Smooth muscle cell (in vitro differentiated cells): ENCODE measurements around the gene TMEM80. TPM values are rescaled to one million over a fixed set of nuclear protein-coding genes. Genes with fewer than 3 reads are reported as not detected.

Experiments used
- DNase-seq: peaks from one replicate; lab custom pipeline; 2025; ENCODE audit not compliant: unreplicated experiment; lab: John Stamatoyannopoulos, UW
- H2AFZ ChIP-seq: fragments of 200-600 bp; sonication (generic); 2 replicates; pipeline ENCODE4 v1.6.0; 2016; ENCODE audit warnings: antibody characterized with exemption, low read depth, mild to moderate bottlenecking
- H3F3A ChIP-seq: fragments of 200-600 bp; sonication (generic); 2 replicates; pipeline ENCODE4 v1.6.0; 2017; ENCODE audit warnings: antibody characterized with exemption, low read depth
- H3K27ac ChIP-seq: fragments of 200-600 bp; sonication (generic); 2 replicates; pipeline ENCODE4 v1.5.1; 2016; ENCODE audit warnings: low read depth, mild to moderate bottlenecking
- H3K27me3 ChIP-seq: fragments of 200-600 bp; sonication (generic); 2 replicates; pipeline ENCODE4 v1.6.1; 2016; ENCODE audit warnings: low read depth, mild to moderate bottlenecking
- H3K36me3 ChIP-seq: fragments of 200-600 bp; sonication (generic); 2 replicates; pipeline ENCODE4 v1.5.1; 2016; ENCODE audit warnings: low read depth
- H3K4me1 ChIP-seq: fragments of 200-600 bp; sonication (generic); 2 replicates; pipeline ENCODE4 v1.5.1; 2016; ENCODE audit warnings: low read depth
- H3K4me2 ChIP-seq: fragments of 200-600 bp; sonication (generic); 2 replicates; pipeline ENCODE4 v1.6.0; 2016; ENCODE audit warnings: mild to moderate bottlenecking
- H3K4me3 ChIP-seq: fragments of 200-600 bp; sonication (generic); 2 replicates; pipeline ENCODE4 v1.5.1; 2016; ENCODE audit warnings: mild to moderate bottlenecking
- H3K79me2 ChIP-seq: fragments of 200-600 bp; sonication (generic); 2 replicates; pipeline ENCODE4 v1.6.0; 2016; ENCODE audit warnings: low read depth, mild to moderate bottlenecking
- H3K9ac ChIP-seq: fragments of 200-600 bp; sonication (generic); 2 replicates; pipeline ENCODE4 v1.6.0; 2016; ENCODE audit warnings: low read depth
- H3K9me3 ChIP-seq: fragments of 200-600 bp; sonication (generic); replicated peaks from 2 replicates; pipeline ENCODE4 v1.5.1; 2016; ENCODE audit warnings: low read depth
- H4K20me1 ChIP-seq: fragments of 200-600 bp; sonication (generic); 2 replicates; pipeline ENCODE4 v1.6.0; 2016; ENCODE audit warnings: low read depth
- WGBS: methylation state at CpG from one replicate; pipeline ENCODE4 v1.1.7; 2016; ENCODE audit warnings: low lambda C conversion rate; 5-methylcytosine and 5-hydroxymethylcytosine counted together
- polyA plus RNA-seq: library from polyadenylated mRNA; unstranded; fragments of >200 nt; fragmentation: Nextera tagmentation; extraction: Ambion mirVana; gene quantifications from 2 replicates; pipeline ENCODE4 v1.2.1, GENCODE V29; 2016
- total RNA-seq: library from RNA; depleted of rRNA; stranded (reverse); fragments of >200 nt; gene quantifications from 2 replicates; pipeline ENCODE4 v1.2.3, GENCODE V29; 2014
- TF ChIP-seq, protein P1 (sequence below): fragments of 200-600 bp; sonication (generic); IDR thresholded peaks from 2 replicates; pipeline ENCODE4 v1.5.1; 2017; ENCODE audit warnings: borderline replicate concordance, mild to moderate bottlenecking, antibody characterized with exemption; ENCODE audit not compliant: insufficient read depth, poor library complexity, severe bottlenecking

TMEM80 gene
- total and polyA plus RNA-seq, 2 experiments from 2014 or later = 5.5 to 14.3 TPM

DNA sequence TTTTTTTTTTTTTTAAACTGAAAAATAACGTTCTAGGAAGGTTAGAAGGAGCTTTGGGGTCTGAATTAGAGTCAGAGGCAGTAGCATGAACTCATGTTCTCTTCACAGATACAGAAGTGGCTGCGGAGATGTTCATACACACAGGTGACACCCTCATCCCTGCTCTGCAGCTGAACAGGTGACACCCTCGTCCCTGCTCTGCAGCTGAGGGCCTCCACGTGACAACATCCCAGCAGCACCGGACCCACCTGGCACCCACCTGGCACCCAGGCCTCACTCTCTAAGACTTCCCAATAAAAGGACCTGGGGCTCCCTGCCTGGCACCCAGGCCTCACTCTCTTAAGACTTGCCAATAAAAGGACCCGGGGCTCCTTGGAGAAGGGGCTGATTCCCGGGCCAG lies 38.8 kb upstream of the TMEM80 start:
- Histone ChIP-seq H3K9me3 (no peaks in the 10 kb centered on the region), H3K79me2 (no peaks in the 10 kb centered on the region), H3K36me3 (no peaks in the 10 kb centered on the region), H3K4me1 (no peaks in the 10 kb centered on the region), H3K27ac (no peak overlapping the region), H3K4me2 (no peak overlapping the region), H3K4me3 (no peak overlapping the region), H2AFZ (no peak overlapping the region), H3K27me3 (no peaks in the 10 kb centered on the region), H4K20me1 (peaks cover 37% of the 10 kb centered on the region), H3K9ac (no peak overlapping the region), H3F3A (no peaks in the 10 kb centered on the region)
- TF ChIP-seq, protein P1, sequence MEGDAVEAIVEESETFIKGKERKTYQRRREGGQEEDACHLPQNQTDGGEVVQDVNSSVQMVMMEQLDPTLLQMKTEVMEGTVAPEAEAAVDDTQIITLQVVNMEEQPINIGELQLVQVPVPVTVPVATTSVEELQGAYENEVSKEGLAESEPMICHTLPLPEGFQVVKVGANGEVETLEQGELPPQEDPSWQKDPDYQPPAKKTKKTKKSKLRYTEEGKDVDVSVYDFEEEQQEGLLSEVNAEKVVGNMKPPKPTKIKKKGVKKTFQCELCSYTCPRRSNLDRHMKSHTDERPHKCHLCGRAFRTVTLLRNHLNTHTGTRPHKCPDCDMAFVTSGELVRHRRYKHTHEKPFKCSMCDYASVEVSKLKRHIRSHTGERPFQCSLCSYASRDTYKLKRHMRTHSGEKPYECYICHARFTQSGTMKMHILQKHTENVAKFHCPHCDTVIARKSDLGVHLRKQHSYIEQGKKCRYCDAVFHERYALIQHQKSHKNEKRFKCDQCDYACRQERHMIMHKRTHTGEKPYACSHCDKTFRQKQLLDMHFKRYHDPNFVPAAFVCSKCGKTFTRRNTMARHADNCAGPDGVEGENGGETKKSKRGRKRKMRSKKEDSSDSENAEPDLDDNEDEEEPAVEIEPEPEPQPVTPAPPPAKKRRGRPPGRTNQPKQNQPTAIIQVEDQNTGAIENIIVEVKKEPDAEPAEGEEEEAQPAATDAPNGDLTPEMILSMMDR = no peak
- 92% methylated on average over 7 of the region's 7 CpGs for WGBS
- no peak for DNase-seq

DNA sequence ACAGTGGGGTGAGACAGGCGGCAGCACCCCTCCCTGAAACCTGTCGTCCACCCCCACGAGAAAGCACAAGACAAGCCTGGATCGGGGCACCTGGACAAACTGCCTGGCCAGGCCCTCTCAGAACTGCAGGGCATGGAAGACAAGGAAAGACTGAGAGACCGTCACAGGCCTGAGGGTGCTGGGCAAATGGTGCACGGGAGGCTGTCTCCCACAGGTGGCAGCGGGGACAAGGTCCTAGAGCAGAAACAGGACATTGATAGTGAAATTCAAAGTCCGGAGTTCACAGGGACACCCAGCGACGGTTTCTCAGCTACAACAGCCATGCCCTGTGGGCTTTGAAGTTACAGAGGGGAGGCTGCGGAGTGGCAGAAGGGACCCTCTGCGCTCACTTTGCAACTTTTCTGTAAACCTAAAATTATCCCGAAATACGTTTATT lies 37.9 kb upstream of the TMEM80 start:
- no peak overlapping the region for H3K9ac ChIP-seq
- H3F3A ChIP-seq = no peaks in the 10 kb centered on the region
- H3K79me2 ChIP-seq = no peaks in the 10 kb centered on the region
- H2AFZ ChIP-seq = no peak overlapping the region
- 97% methylated on average over 14 of the region's 14 CpGs for WGBS
- no peaks in the 10 kb centered on the region for H3K9me3 ChIP-seq
- H3K27me3 ChIP-seq = no peaks in the 10 kb centered on the region
- peaks cover 45% of the 10 kb centered on the region for H4K20me1 ChIP-seq
- H3K27ac ChIP-seq = no peak overlapping the region
- TF ChIP-seq, protein P1 = no peak
- no peak overlapping the region for H3K4me2 ChIP-seq
- no peak overlapping the region for H3K4me3 ChIP-seq
- H3K4me1 ChIP-seq = no peaks in the 10 kb centered on the region
- no peaks in the 10 kb centered on the region for H3K36me3 ChIP-seq
- no peak for DNase-seq

DNA sequence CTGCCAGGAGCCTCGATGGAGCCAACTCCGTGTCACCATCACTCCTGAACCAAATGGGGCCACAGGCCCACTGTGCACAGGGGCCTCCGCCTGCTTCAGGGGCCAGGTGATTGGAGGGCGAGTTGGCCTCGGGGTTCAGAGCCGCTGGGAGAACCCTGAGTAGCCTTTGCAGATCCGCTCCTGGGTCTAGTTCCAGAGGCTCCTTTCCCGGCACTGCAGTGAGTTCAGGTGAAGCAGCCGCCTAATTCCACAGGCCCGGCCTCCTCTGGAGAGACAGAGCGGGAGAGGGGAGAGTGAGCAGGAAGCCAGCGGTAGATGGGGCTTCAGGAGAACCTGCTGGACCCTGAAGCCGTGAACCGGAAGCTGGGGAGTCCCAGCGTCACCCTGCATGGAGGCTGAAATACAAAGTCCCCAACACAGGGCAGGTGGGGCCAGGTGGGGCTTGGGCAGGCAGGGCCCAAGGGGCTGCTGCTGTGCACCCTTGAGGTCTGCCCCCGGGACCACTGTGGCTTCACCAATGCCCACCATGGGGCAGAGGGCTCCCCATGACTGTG lies 36.0 kb upstream of the TMEM80 start:
- Histone ChIP-seq H3K9me3 (no peaks in the 10 kb centered on the region), H3K79me2 (no peaks in the 10 kb centered on the region), H3K4me2 (no peak overlapping the region), H3K4me3 (no peak overlapping the region), H3K27me3 (no peaks in the 10 kb centered on the region), H3K9ac (no peak overlapping the region), H3K36me3 (no peaks in the 10 kb centered on the region), H3F3A (no peaks in the 10 kb centered on the region), H4K20me1 (peaks cover 54% of the 10 kb centered on the region), H3K27ac (no peak overlapping the region), H2AFZ (no peak overlapping the region), H3K4me1 (no peaks in the 10 kb centered on the region)
- TF ChIP-seq, protein P1 = no peak
- DNase-seq = no peak
- WGBS = 96% methylated on average over 16 of the region's 16 CpGs

DNA sequence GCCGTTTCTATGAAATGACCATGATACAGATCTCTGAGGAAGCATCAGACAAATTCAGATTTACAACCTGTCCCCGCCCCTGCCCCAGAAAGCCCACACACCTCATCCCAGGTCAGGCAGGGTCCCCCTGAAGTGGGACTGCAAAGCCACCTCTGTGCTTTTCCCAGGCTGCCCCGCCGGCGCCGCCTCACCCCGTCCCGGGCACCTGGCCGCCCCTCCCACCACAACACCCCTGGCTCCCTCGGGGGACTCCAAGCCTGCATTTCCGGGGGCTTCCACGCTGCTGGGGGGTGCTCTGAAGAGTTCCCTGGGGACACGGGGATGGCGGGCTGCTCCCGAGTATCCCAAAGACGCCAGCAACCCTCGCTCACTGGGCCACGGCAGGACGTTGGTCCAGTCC lies 35.3 kb upstream of the TMEM80 start:
- no peak overlapping the region for H3K9ac ChIP-seq
- no peaks in the 10 kb centered on the region for H3K36me3 ChIP-seq
- no peaks in the 10 kb centered on the region for H3K9me3 ChIP-seq
- TF ChIP-seq, protein P1 = no peak
- no peaks in the 10 kb centered on the region for H3K79me2 ChIP-seq
- 95% methylated on average over 16 of the region's 19 CpGs for WGBS
- DNase-seq = no peak
- no peaks in the 10 kb centered on the region for H3K4me1 ChIP-seq
- peaks cover 52% of the 10 kb centered on the region for H4K20me1 ChIP-seq
- H3K27ac ChIP-seq = no peak overlapping the region
- H3K4me3 ChIP-seq = no peak overlapping the region
- no peak overlapping the region for H3K4me2 ChIP-seq
- no peak overlapping the region for H2AFZ ChIP-seq
- no peaks in the 10 kb centered on the region for H3K27me3 ChIP-seq
- H3F3A ChIP-seq = no peaks in the 10 kb centered on the region
